ENCODE measurements around the gene OR2T35. TPM values are rescaled to one million over a fixed set of nuclear protein-coding genes. Genes with fewer than 3 reads are reported as not detected.
"Not testable (repeated sequence)": the region's sequence is repeated elsewhere in the genome, so short reads cannot be mapped to it uniquely, and the experiment has no call there.

OR2T35 gene
- total RNA-seq, 1 experiment from 2014 or later: not detected

- H3K4me3 ChIP-seq; H3K9me3 ChIP-seq (replicated peaks); H3K36me3 ChIP-seq; H3K27me3 ChIP-seq (replicated peaks); H3K4me1 ChIP-seq (replicated peaks); DNase-seq (ENCODE audit: low read depth in 1 of 2, low spot score in 2 of 2); H3K27ac ChIP-seq: not testable (repeated sequence)
These were observed 5.4 kb downstream of the OR2T35 start for GRCh38 chr1:248639652-248640051.

DNA sequence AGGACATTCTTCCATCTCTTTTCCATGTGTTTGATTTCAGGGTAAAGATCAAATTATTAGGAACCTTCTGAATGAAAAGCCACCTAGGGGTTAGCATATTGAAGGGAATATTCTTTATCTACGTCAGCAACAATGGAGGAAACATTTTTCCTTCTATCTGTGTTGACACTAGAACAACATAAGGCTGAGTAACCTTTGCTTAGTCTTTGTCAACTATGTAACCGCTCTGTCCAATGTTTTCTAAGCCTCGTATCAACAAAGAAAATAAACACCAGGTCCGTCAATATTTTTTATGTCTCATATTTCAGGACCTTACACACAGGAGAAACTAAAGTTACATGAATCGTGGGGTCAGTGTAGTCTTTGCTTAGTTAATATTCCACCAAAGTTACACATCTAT, 8.5 kb downstream of the OR2T35 start:
- not testable (repeated sequence) for H3K9me3 ChIP-seq (replicated peaks); H3K27me3 ChIP-seq (replicated peaks); H3K4me3 ChIP-seq; H3K27ac ChIP-seq; H3K36me3 ChIP-seq; DNase-seq (ENCODE audit: low read depth in 1 of 2, low spot score in 2 of 2); H3K4me1 ChIP-seq (replicated peaks)

GRCh38 chr1:248634991-248635390, 10.1 kb downstream of the OR2T35 start, which contains the start of gene OR2T11:
OR2T11 (minus strand) TSS chr1:248635091; CDS start chr1:248627128, 7,963 bp downstream.
- H3K27ac ChIP-seq; H3K9me3 ChIP-seq (replicated peaks); H3K4me1 ChIP-seq (replicated peaks); DNase-seq (ENCODE audit: low read depth in 1 of 2, low spot score in 2 of 2); H3K27me3 ChIP-seq (replicated peaks); H3K4me3 ChIP-seq; H3K36me3 ChIP-seq: not testable (repeated sequence)

DNA sequence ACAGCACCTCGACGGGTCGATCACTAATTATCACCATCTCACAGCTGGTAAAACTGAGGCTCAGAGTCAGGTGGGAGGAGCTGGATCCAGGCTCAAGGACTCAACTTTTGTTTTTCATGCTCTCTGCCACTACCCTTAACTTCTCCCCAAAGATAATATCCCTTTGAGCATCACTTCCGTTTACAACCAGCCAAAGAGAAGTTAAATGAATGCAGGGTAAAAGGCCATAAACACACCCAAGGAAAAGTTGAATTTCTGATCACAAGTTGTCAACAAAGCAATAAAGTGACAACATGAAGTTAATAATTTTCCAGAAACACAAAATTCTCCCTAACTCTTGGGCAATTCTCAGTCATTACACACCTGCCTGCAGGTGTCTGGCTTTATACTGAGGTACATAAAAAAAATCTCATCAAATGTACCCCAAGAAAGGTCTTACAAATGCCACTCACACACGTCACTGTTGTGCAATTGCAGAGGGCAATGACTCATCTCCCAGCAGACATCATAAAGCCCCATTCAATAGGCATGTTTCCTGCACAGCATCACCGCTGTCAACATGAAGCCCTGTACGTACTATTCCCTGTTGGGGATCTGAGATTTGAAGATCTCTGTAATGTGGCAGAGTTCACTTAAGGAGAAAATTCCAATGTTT, 13.6 kb downstream of the OR2T35 start:
- DNase-seq (ENCODE audit: low read depth in 1 of 2, low spot score in 2 of 2): no peak
- no peaks in the 10 kb centered on the region for H3K36me3 ChIP-seq
- no peaks in the 10 kb centered on the region for H3K4me1 ChIP-seq (replicated peaks)
- H3K9me3 ChIP-seq (replicated peaks): no peaks in the 10 kb centered on the region
- no peak overlapping the region for H3K4me3 ChIP-seq
- H3K27ac ChIP-seq: no peak overlapping the region
- no peaks in the 10 kb centered on the region for H3K27me3 ChIP-seq (replicated peaks)

- no peaks in the 10 kb centered on the region for H3K9me3 ChIP-seq (replicated peaks)
- no peak overlapping the region for H3K27ac ChIP-seq
- DNase-seq (ENCODE audit: low read depth in 1 of 2, low spot score in 2 of 2): no peak
- H3K36me3 ChIP-seq: no peaks in the 10 kb centered on the region
- H3K4me1 ChIP-seq (replicated peaks): no peaks in the 10 kb centered on the region
- H3K27me3 ChIP-seq (replicated peaks): no peaks in the 10 kb centered on the region
- H3K4me3 ChIP-seq: no peak overlapping the region
These were observed 14.5 kb downstream of the OR2T35 start for GRCh38 chr1:248630551-248630950.

GRCh38 chr1:248627971-248628844, 16.9 kb downstream of the OR2T35 start:
- Histone ChIP-seq H3K4me1 (replicated peaks) (no peaks in the 10 kb centered on the region), H3K9me3 (replicated peaks) (no peaks in the 10 kb centered on the region), H3K27me3 (replicated peaks) (no peaks in the 10 kb centered on the region), H3K27ac (no peak overlapping the region), H3K36me3 (no peaks in the 10 kb centered on the region), H3K4me3 (no peak overlapping the region)
- DNase-seq (ENCODE audit: low read depth in 1 of 2, low spot score in 2 of 2): no peak

DNA sequence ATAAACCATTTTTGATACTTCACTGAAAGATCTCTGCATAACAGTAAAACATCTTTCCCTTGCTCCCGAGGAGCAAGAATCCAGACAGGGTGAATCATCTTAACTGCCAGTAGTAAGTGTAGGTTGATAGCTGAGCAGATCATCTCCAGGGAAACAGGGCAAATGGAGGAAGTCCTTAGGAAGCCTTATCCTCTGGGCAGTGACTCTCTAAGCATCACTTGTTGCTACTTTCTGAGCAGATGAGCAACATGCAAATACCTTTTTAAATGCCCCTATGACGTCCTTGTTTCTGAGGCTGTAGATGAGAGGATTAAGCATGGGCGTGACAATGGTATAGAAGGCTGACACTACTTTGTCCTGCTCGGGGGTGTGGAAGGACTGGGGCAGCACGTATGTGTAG, 19.1 kb downstream of the OR2T35 start:
- Histone ChIP-seq H3K36me3 (no peaks in the 10 kb centered on the region), H3K27ac (no peak overlapping the region), H3K4me1 (replicated peaks) (no peaks in the 10 kb centered on the region), H3K27me3 (replicated peaks) (no peaks in the 10 kb centered on the region), H3K4me3 (no peak overlapping the region), H3K9me3 (replicated peaks) (no peaks in the 10 kb centered on the region)
- no peak for DNase-seq (ENCODE audit: low read depth in 1 of 2, low spot score in 2 of 2)

DNA sequence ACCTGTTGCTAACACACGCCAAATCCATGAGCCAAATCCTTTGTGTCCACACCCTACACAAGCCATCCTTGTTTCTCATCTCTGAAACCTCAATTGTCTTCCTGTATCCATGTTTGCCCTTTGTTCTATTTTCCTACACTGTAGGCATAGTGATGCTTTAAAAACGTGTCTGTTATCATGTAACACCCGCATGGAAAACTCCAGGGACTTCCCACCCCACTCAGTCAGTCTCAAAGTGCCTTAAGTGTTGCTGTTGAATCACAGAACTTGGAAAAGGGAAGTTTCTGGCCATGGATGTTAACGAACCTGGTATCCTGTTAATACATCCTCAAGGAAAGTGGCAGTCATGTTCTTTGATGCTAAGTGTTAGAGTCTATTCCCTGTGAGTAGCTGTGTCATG, 19.9 kb downstream of the OR2T35 start:
- no peak for DNase-seq (ENCODE audit: low read depth in 1 of 2, low spot score in 2 of 2)
- H3K4me1 ChIP-seq (replicated peaks): no peaks in the 10 kb centered on the region
- H3K27me3 ChIP-seq (replicated peaks): no peaks in the 10 kb centered on the region
- no peaks in the 10 kb centered on the region for H3K9me3 ChIP-seq (replicated peaks)
- no peaks in the 10 kb centered on the region for H3K36me3 ChIP-seq
- no peak overlapping the region for H3K4me3 ChIP-seq
- no peak overlapping the region for H3K27ac ChIP-seq

DNA sequence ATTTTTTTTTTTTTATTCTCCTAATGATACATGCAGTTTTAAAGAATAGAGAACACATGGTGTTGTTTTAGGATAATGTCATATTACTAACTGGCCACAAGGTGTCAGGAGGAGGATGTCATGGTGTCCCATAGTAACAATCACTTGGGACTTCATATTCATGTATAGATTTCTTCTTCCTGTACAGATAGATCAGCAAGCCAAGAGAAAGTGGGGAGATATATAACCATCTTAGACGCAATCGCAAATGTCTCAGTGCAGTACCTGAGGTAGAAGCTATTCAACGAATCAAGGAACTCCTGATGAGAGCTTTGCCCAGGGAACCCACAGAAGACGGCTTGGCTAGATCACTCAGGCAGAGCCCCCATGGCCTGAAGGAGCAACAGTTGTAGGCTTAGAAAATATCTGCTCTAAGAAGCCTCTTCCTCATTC, 22.5 kb downstream of the OR2T35 start:
- Histone ChIP-seq H3K9me3 (replicated peaks) (no peaks in the 10 kb centered on the region), H3K27ac (no peak overlapping the region), H3K36me3 (no peaks in the 10 kb centered on the region), H3K27me3 (replicated peaks) (no peaks in the 10 kb centered on the region), H3K4me3 (no peak overlapping the region), H3K4me1 (replicated peaks) (no peaks in the 10 kb centered on the region)
- no peak for DNase-seq (ENCODE audit: low read depth in 1 of 2, low spot score in 2 of 2)

DNA sequence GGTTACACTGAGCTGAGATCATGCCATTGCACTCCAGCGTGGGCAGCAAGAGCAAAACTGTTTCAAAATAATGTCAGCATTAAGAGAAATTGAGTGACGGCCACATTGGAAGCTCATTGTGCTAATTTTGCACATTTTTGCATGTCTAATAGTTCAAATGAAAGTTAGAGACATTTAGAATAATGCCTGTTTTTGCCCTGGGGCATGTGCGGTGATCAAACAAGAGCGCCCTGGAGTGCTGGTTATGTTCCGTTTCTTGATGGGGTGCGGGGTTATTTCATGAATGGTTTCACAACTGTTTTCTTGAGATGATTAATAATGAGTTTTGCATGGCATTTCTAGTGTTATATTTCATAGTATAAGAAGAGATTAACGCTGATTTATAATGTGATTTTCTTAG, 23.3 kb downstream of the OR2T35 start:
- H3K36me3 ChIP-seq: no peaks in the 10 kb centered on the region
- H3K9me3 ChIP-seq (replicated peaks): no peaks in the 10 kb centered on the region
- H3K27me3 ChIP-seq (replicated peaks): no peaks in the 10 kb centered on the region
- no peak for DNase-seq (ENCODE audit: low read depth in 1 of 2, low spot score in 2 of 2)
- H3K27ac ChIP-seq: no peak overlapping the region
- H3K4me3 ChIP-seq: no peak overlapping the region
- H3K4me1 ChIP-seq (replicated peaks): no peaks in the 10 kb centered on the region

DNA sequence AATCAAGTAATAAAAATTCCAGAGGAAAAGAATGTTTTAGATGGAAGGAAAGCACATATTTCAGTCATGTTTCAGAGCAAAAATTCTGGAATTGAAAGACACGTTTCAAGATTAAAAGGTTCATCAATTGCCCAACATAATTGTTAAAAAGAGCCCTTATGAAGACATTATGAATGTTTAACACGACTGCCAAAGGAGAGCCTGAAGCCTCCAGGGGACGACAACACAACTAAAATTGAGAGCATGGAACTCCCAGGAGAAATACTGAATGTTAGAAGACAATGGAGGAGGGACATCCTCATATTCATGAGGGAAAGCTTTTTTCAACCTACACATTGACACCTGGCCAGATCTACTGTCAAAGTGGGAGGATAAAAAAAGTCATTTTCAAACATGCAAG, 26.2 kb downstream of the OR2T35 start:
- no peaks in the 10 kb centered on the region for H3K9me3 ChIP-seq (replicated peaks)
- H3K27me3 ChIP-seq (replicated peaks): no peaks in the 10 kb centered on the region
- no peak overlapping the region for H3K4me3 ChIP-seq
- no peak overlapping the region for H3K27ac ChIP-seq
- DNase-seq (ENCODE audit: low read depth in 1 of 2, low spot score in 2 of 2): no peak
- no peaks in the 10 kb centered on the region for H3K4me1 ChIP-seq (replicated peaks)
- H3K36me3 ChIP-seq: no peaks in the 10 kb centered on the region

GRCh38 chr1:248618119-248618518, 27.0 kb downstream of the OR2T35 start:
- no peak overlapping the region for H3K27ac ChIP-seq
- no peak for DNase-seq (ENCODE audit: low read depth in 1 of 2, low spot score in 2 of 2)

DNA sequence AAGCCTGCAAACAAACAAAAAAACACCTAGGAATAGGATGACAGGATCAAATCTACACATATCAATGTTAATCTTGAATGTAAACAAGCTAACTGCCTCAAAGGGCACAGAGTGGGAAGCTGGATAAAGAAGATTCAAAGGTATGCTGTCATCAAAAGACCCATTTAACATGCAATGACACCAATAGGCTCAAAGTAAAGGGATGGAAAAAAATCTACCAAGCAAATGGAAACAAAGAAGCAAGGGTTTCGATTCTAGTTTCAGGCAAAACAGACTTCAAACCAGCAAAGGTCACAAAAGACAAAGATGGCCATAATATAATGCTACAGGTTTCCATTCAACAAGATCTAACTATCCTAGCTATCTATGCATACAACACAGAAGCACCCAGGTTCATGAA, 31.3 kb downstream of the OR2T35 start:
- Histone ChIP-seq H3K27me3 (replicated peaks) (no peaks in the 10 kb centered on the region), H3K27ac (no peak overlapping the region), H3K4me1 (replicated peaks) (no peaks in the 10 kb centered on the region), H3K36me3 (no peaks in the 10 kb centered on the region), H3K4me3 (no peak overlapping the region), H3K9me3 (replicated peaks) (no peaks in the 10 kb centered on the region)
- DNase-seq (ENCODE audit: low read depth in 1 of 2, low spot score in 2 of 2): no peak

More at GRCh38 chr1:248618119-248618518, 27.0 kb downstream of the OR2T35 start:
- Histone ChIP-seq H3K4me3 (no peak overlapping the region), H3K9me3 (replicated peaks) (no peaks in the 10 kb centered on the region), H3K4me1 (replicated peaks) (no peaks in the 10 kb centered on the region), H3K27me3 (replicated peaks) (no peaks in the 10 kb centered on the region), H3K36me3 (no peaks in the 10 kb centered on the region)

GRCh38 chr1:248611883-248612414, 33.1 kb downstream of the OR2T35 start:
- DNase-seq (ENCODE audit: low read depth in 1 of 2, low spot score in 2 of 2): no peak
- no peaks in the 10 kb centered on the region for H3K36me3 ChIP-seq
- H3K4me1 ChIP-seq (replicated peaks): no peaks in the 10 kb centered on the region
- H3K27ac ChIP-seq: no peak overlapping the region
- no peak overlapping the region for H3K4me3 ChIP-seq
- H3K27me3 ChIP-seq (replicated peaks): no peaks in the 10 kb centered on the region
- H3K9me3 ChIP-seq (replicated peaks): no peaks in the 10 kb centered on the region
